NCI-H226 (cell line): ENCODE data around the gene BOLA3.
"Not testable (repeated sequence)": the region's sequence is repeated elsewhere in the genome, so short reads cannot be mapped to it uniquely, and the experiment has no call there.

ENCODE experiments used
- DNase-seq: peaks from one replicate; pipeline ENCODE4 v3.0.0-alpha.2; 2015

The BOLA3 gene

GRCh38 chr2:74101574-74102300 lies 46.0 kb downstream of the BOLA3 start:
- DNase-seq = no peak

GRCh38 chr2:74100254-74101216 lies 47.2 kb downstream of the BOLA3 start:
- DNase-seq = no peak

- DNase-seq = no peak
These were observed 47.9 kb downstream of the BOLA3 start for GRCh38 chr2:74099835-74100234.

GRCh38 chr2:74099271-74099670 lies 48.4 kb downstream of the BOLA3 start:
- no peak for DNase-seq

GRCh38 chr2:74097574-74097973 lies 50.1 kb downstream of the BOLA3 start:
- DNase-seq = no peak

GRCh38 chr2:74096052-74096451 lies 51.7 kb downstream of the BOLA3 start:
- DNase-seq = no peak

- no peak for DNase-seq
These were observed 52.1 kb downstream of the BOLA3 start for GRCh38 chr2:74095632-74096031.

- no peak for DNase-seq
These were observed 53.4 kb downstream of the BOLA3 start for GRCh38 chr2:74094291-74094690.

GRCh38 chr2:74093840-74094239 lies 53.9 kb downstream of the BOLA3 start:
- DNase-seq = no peak

- DNase-seq = no peak
These were observed 54.3 kb downstream of the BOLA3 start for GRCh38 chr2:74093426-74093825.

- no peak for DNase-seq
These were observed 55.4 kb downstream of the BOLA3 start for GRCh38 chr2:74092275-74092674.

GRCh38 chr2:74091391-74091790 lies 56.3 kb downstream of the BOLA3 start:
- no peak for DNase-seq

- no peak for DNase-seq
These were observed 57.6 kb downstream of the BOLA3 start for GRCh38 chr2:74089816-74090745.

- not testable (repeated sequence) for DNase-seq
These were observed 59.0 kb downstream of the BOLA3 start for GRCh38 chr2:74088676-74089075.

- no peak for DNase-seq
These were observed 60.0 kb downstream of the BOLA3 start for GRCh38 chr2:74087696-74088095.

GRCh38 chr2:74086021-74086420 lies 61.7 kb downstream of the BOLA3 start:
- DNase-seq = no peak
